GM06990 (cell line): ENCODE results near the gene NDUFA11.

ENCODE experiments used
- DNase-seq: peaks from one replicate; pipeline ENCODE4 v3.0.0-alpha.2; 2011; ENCODE audit not compliant: insufficient read length; ENCODE audit errors: extremely low read depth
- H3K27me3 ChIP-seq: replicated peaks from 2 replicates; pipeline ENCODE4 v1.6.0; 2011; ENCODE audit warnings: low read length; ENCODE audit not compliant: control insufficient read depth, insufficient read depth
- H3K36me3 ChIP-seq: 2 replicates; pipeline ENCODE4 v1.5.1; 2011; ENCODE audit warnings: low read length; ENCODE audit not compliant: control insufficient read depth, insufficient read depth
- H3K4me3 ChIP-seq: replicated peaks from 2 replicates; pipeline ENCODE4 v1.5.1; 2011; ENCODE audit warnings: low read depth, mild to moderate bottlenecking, control low read depth, low read length
- CTCF ChIP-seq: IDR thresholded peaks from 2 replicates; pipeline ENCODE4 v1.5.1; 2011; ENCODE audit warnings: low read length, control low read depth, mild to moderate bottlenecking, inconsistent platforms; ENCODE audit not compliant: insufficient read depth, poor library complexity, severe bottlenecking

NDUFA11 gene

GRCh38 chr19:5934774-5935472 lies 31.3 kb upstream of the NDUFA11 start:
- TF ChIP-seq CTCF = no peak
- Histone ChIP-seq H3K27me3 (no peaks in the 10 kb centered on the region), H3K4me3 (no peak overlapping the region), H3K36me3 (peaks cover 36% of the 10 kb centered on the region)
- no peak for DNase-seq

- Histone ChIP-seq H3K36me3 (peaks cover 36% of the 10 kb centered on the region), H3K27me3 (no peaks in the 10 kb centered on the region), H3K4me3 (no peak overlapping the region)
- no peak for TF ChIP-seq CTCF
- no peak for DNase-seq
Observed at GRCh38 chr19:5934069-5934401, 30.4 kb upstream of the NDUFA11 start.

- H3K36me3 ChIP-seq = peaks cover 39% of the 10 kb centered on the region
- no peak for TF ChIP-seq CTCF
- DNase-seq = no peak
- H3K4me3 ChIP-seq = no peak overlapping the region
- H3K27me3 ChIP-seq = no peaks in the 10 kb centered on the region
Observed at GRCh38 chr19:5933391-5934068, 29.9 kb upstream of the NDUFA11 start.

DNA sequence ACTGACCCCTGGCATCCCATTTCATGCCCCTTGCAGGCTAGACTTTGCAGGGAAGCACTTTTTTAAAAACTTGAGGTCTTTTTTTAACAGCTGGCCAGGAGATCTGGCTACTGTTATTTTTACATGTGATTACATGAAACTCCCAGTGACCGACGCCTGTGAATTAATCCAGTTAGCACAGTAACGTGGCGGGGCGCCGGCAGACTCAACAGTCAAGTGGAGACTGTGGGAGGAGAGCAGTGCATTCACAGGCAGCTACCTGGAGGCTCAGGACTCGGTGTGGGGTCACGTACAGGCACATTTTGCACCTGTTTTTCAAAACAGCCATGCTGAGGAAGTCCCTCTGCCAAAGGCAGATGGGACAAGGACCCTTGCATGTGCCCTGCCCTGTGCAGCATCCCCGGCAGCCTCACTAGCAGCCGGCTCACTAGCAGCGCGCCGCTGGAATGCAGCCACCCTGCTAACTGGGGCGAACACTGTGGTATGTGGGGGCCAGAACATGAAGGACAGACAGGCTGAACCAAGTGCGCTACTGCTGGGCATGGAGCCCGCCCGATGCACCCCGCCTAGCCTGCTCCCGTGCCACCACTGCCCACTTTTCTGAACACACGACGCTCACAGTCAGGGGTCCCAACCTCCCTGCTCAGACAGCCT lies 29.1 kb upstream of the NDUFA11 start:
- Histone ChIP-seq H3K36me3 (peaks cover 36% of the 10 kb centered on the region), H3K27me3 (no peaks in the 10 kb centered on the region), H3K4me3 (no peak overlapping the region)
- no peak for TF ChIP-seq CTCF
- no peak for DNase-seq

DNA sequence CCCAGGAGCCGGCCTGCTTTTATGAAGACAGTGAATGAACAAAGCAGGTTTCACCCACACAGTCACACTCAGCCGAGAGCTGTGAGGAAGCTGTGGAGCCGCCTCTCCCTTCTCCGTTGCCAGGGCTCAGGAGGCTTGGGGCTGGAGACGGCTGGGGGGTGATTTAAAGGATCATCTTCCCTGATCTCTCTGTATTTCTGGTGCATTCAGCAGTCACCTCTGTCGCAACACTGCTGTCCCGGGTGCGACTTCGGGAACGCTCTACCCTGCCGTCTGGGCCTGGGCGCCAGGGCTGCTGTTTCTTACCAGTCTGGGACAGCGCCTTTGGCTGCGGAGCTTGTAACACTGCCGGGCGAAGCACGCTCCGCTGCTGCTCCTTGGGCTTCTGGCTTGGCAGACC lies 28.6 kb upstream of the NDUFA11 start:
- TF ChIP-seq CTCF = no peak
- Histone ChIP-seq H3K36me3 (peaks cover 30% of the 10 kb centered on the region), H3K4me3 (no peak overlapping the region), H3K27me3 (no peaks in the 10 kb centered on the region)
- DNase-seq = no peak
